ENCODE data around the gene BCR.

Gene BCR

DNA sequence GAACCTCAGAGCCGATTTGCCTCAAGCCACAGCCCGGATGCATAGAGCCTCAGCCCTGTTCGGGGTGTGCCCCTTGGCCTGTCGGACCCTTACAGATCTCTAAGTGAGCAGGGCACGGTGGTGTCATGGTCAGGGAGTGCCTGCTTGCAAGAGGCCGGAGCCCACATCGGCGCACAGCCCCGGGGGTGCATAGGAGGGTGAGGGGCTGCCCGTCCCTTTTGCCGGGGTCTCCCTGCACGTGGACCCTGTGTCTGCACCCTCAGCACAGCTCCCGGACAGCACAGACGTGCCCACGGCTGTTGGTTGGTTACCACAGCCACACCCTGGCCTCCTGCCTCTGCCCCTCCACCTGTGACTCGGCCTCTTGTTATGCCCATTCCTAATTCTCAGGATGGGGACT, 28.5 kb upstream of the BCR start:
- DNase-seq: no peak

GRCh38 chr22:23152238-23153114, 27.8 kb upstream of the BCR start:
- DNase-seq: no peak

- DNase-seq: no peak
Observed at GRCh38 chr22:23153994-23154393, 26.3 kb upstream of the BCR start.

GRCh38 chr22:23154461-23154860, 25.8 kb upstream of the BCR start:
- no peak for DNase-seq

DNA sequence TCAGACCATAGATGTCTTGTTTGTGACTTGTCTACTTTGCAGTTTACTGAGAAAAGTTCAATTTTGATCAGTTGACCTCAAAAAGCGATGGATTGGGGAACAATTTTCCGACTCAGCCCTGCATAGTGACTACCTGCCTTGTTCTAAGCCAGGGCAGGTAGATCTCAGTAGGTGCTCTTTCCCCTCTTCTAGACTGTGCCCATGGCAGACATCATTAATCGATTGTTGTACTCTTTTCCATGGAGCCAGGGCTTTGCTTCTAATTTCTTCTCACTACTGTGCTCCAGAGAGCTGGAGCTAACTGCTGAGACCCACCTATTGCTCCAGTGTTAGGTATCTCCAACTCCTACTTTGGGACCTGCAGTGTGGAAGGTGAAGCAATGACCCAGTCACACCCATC, 25.2 kb upstream of the BCR start:
- no peak for DNase-seq

DNA sequence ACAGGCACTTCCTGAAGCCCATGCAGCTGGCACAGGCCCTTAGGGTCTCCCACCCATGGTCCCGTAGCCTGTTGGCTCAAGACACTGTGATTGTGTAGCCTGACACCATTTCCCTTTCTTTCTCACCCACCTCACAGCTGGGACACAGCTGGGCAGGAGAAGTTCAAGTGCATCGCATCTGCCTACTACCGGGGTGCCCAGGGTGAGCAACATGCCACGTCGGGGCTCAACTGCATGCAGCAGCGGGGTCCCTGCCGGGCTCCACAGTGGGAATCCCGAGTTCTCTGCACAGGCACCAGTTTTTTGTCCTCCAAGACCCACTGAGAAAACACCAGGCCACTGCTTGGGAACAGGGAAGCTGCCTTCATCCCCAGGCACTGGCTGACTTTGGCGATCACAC, 24.5 kb upstream of the BCR start:
- no peak for DNase-seq

DNA sequence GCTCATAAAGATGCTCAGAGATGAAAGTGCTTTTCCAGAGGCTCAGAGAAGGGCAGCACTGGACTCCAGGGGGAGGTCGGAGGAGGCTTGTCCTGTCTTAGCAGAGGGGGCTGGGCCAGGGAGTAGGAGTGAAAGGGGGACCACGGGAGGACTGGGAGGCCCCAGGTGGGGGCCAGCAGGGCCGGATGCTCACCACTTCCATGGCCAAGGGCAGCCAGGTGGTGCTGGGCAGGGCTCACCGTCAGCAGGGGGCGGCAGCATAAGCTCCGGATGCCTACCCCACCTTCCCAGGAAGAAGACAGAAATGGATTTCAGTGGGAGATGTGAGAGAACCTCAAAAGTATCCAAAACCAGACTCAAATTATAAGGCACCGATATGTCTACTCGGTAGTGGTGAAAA, 24.0 kb upstream of the BCR start:
- no peak for DNase-seq

GRCh38 chr22:23157560-23158515, 22.5 kb upstream of the BCR start:
- DNase-seq: no peak

GRCh38 chr22:23158516-23159290, 21.6 kb upstream of the BCR start:
- DNase-seq: no peak

GRCh38 chr22:23159291-23159630, 21.0 kb upstream of the BCR start:
- no peak for DNase-seq

- DNase-seq: no peak
Observed at GRCh38 chr22:23161029-23161428, 19.3 kb upstream of the BCR start.

- no peak for DNase-seq
Observed at GRCh38 chr22:23161574-23161973, 18.7 kb upstream of the BCR start.

GRCh38 chr22:23163665-23164064, 16.6 kb upstream of the BCR start:
- peak; percentile 77 to 85 for DNase-seq

DNA sequence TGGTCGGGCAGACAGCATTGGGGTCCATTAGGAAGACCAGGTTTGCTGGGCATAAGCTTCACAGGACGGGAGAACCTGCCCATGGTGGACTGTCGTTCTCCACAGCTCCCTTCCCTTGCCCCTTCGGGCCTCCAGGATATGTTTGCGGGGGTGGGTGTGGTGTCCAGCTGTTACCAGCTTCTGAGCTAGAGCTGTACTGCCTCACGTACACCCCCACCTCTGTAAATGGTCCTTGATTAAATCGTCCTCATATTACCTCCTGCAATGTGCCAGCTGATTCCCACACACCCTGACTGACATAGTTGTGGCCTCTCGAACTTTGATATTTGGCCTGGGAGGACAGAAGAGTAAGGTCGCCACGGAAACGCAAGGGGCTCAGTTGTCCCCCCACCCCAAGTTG, 16.2 kb upstream of the BCR start:
- DNase-seq: no peak

GRCh38 chr22:23166042-23166831, 14.1 kb upstream of the BCR start:
- DNase-seq: no peak

DNA sequence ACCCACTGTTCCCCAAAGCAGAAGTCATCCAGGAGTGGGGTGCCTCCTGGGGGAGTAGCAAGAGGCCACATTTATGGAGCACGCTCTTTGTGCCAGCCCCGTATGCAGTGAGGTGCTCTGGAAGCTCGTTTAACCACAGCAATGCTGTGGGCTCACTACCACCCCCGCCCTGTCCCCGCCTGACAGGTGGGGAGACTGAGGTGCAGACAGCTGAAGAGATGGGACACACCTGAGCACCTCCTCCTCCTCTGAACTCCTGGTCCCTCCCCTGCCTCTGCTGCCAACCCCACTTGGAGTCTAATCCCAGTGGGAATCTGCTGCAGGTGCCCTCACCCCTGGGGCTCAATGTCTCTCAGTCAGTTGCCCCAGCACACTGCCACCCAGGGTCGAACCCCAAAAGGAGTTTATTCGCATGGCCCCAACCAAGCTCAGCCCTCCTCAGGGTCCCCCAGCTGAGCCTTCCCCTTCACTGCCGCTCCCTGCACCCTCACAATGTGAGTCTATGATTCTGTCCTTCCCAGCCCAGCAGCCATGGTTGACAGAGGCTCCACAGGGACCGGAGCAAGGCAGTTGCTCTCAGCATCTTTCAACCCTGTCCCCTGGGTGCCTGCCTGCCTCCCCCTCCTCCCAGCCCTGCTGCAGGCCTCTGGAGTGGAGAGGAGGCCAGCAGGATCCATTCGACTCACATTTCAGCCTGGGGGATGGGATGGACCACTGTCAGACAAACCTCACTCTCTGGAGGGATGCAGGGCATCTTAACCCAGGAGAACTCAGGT, 13.3 kb upstream of the BCR start:
- no peak for DNase-seq

- DNase-seq: peak; percentile 53 to 69
Observed at GRCh38 chr22:23168391-23169042, 11.8 kb upstream of the BCR start.

DNA sequence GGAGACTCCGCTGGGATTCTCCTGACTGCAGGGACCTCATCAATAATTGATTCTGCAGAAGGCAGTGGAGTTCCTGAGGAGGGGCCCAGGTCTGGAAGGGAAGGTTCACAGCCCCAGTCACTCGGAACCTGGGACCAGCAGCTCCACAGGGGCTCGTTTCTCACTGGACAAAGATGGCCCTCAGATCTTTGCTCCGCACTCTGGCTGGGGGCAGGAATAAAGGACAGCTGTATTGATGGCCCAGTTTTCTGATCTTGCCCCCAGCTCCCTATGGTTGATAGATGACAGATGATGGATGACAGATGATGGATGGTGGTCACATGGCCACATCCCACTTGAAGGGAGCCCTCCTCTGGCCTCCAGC, 11.3 kb upstream of the BCR start:
- DNase-seq: no peak

DNA sequence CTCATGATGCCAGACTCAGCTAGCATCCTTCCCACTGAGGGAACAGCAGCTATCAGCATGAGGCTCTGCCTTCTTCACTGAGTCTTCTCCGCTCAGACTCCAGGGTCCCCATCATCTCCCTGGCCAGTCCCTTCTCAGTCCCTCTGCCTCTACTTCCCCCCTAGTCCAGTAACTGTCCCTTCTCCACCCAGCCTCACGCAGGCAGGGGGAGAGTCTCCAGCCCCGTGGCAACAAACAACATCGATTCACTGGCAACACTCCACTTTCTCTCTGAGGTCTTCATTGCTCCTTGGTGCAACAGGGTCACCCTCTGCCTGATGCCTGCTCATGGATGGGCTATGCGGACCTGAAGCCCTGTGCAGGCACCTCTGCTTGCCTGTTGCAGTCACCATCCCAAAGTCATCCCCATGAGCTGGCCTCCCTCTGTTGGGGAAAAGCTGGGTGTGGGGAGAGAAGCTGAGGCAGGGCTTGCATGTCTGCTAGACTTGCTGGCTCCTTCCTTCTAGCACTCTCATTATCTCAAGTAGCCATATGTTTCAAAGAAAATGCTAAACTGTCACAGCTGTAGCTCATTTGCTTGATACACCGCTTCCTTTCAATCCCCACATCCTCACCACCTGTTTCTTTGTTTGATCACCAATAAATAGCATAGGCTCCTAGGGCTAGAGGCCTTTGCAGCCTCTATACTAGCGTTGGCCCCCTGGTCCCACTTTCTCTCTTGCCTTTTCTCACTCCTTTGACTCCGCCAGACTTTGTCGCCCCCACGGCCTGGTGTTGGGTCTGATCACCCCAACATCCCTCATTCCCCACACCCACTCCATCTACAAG, 4.3 kb upstream of the BCR start:
- DNase-seq: no peak

GRCh38 chr22:23176645-23177027, 3.7 kb upstream of the BCR start:
- DNase-seq: no peak

Data from cerebellar nuclear complex (tissue), 1 donor.